HCT116 (cell line): ENCODE measurements around the gene MTA2. TPM values are rescaled to one million over a fixed set of nuclear protein-coding genes. Genes with fewer than 3 reads are reported as not detected.
A peak's percentile ranks its signal among the peaks of the same experiment; 100 is the strongest.

Experiments
- ATAC-seq: fragments of 200-7000 bp; cut with Tn5 transposase; 2 replicates; pipeline ENCODE4 v1.9.1; 2020; ENCODE audit warnings: mild to moderate bottlenecking, moderate library complexity
- BruUV-seq: library from RNA; stranded (reverse); fragments of 400-500 nt; replicated peaks from 2 replicates; lab custom pipeline; 2021; lab: Mats Ljungman, UMichigan
- CTCF ChIA-PET: fragments of 300-600 bp; sonication (Branson Sonifier 250); formaldehyde crosslinking; loops from one replicate; lab custom pipeline; 2021; ENCODE audit warnings: antibody characterized with exemption; lab: Charles Lee
- POLR2A ChIA-PET: fragments of 300-600, 350-600 bp; sonication (Branson Sonifier 250); formaldehyde crosslinking; loops from one replicate; lab custom pipeline; 2021; ENCODE audit warnings: antibody characterized with exemption; lab: Charles Lee
- RAD21 ChIA-PET, 2 experiments: fragments of 300-600 bp; sonication (Branson Sonifier 250); formaldehyde crosslinking; loops; one replicate each; lab custom pipeline; 2023; ENCODE audit warnings: low total read pairs in 2 of 2; ENCODE audit not compliant: uncharacterized antibody in 2 of 2, unreplicated experiment in 2 of 2, low non-redundant PET in 1 of 2; lab: Charles Lee
- DNase-seq: peaks from one replicate; pipeline ENCODE4 v3.0.0-alpha.2; 2010; ENCODE audit warnings: low read depth, low spot score
- H2AFZ ChIP-seq: fragments of 200-600 bp; shearing (Covaris generic), sonication (generic); 2 replicates; pipeline ENCODE4 v1.6.1; 2017; ENCODE audit warnings: low read depth, mixed run types, mixed read lengths, antibody characterized with exemption, low read length; ENCODE audit not compliant: poor library complexity, severe bottlenecking
- H3K27ac ChIP-seq: 2 replicates; pipeline ENCODE4 v1.5.1; 2012; ENCODE audit warnings: low read depth, low read length
- H3K27me3 ChIP-seq: fragments of 200-600 bp; sonication (generic); 2 replicates; pipeline ENCODE4 v1.6.1; 2016; ENCODE audit warnings: mixed run types, low read length, mixed read lengths; ENCODE audit not compliant: insufficient read depth
- H3K36me3 ChIP-seq, 2 experiments: fragments of 200-500 bp in 1 of 2; fragments of 200-600 bp in 1 of 2; sonication (Bioruptor generic) in 1 of 2; sonication (generic) in 1 of 2; 2 replicates each; pipeline versions ENCODE4 v1.5.1 to v1.6.1; 2014 to 2016; ENCODE audit warnings: low read length in 2 of 2, inconsistent platforms in 1 of 2, mixed read lengths in 1 of 2, mixed run types in 1 of 2; ENCODE audit not compliant: insufficient read depth in 2 of 2, control insufficient read depth in 1 of 2
- H3K4me1 ChIP-seq, 2 experiments: fragments of 200-600 bp in 1 of 2; sonication (generic) in 1 of 2; 2 replicates each; pipeline versions ENCODE4 v1.5.1 to v1.6.1; 2012 to 2017; ENCODE audit warnings: low read length in 2 of 2, inconsistent platforms in 1 of 2, mild to moderate bottlenecking in 1 of 2, mixed read lengths in 1 of 2, mixed run types in 1 of 2, moderate library complexity in 1 of 2; ENCODE audit not compliant: insufficient read depth in 2 of 2, control insufficient read depth in 1 of 2
- H3K4me2 ChIP-seq: fragments of 200-600 bp; sonication (generic); 2 replicates; pipeline ENCODE4 v1.6.1; 2017; ENCODE audit warnings: mixed run types, low read length, mixed read lengths
- H3K4me3 ChIP-seq, 2 experiments: fragments of 200-600 bp in 1 of 2; sonication (generic) in 1 of 2; replicated peaks in 1 of 2; 2 replicates each; pipeline ENCODE4 v1.5.1; 2011 to 2016; ENCODE audit warnings: low read length in 2 of 2, control low read depth in 1 of 2, low read depth in 1 of 2, mild to moderate bottlenecking in 1 of 2, mixed read lengths in 1 of 2, mixed run types in 1 of 2
- H3K79me2 ChIP-seq: fragments of 200-600 bp; sonication (generic); 2 replicates; pipeline ENCODE4 v1.6.1; 2017; ENCODE audit warnings: mild to moderate bottlenecking, mixed run types, low read length, moderate library complexity, mixed read lengths; ENCODE audit not compliant: insufficient read depth
- H3K9ac ChIP-seq: fragments of 200-600 bp; sonication (generic); 2 replicates; pipeline ENCODE4 v1.6.1; 2016; ENCODE audit warnings: low read length, mixed read lengths
- H3K9me2 ChIP-seq: fragments of 200-600 bp; sonication (generic), shearing (Covaris generic); 2 replicates; pipeline ENCODE4 v1.6.1; 2017; ENCODE audit warnings: mixed run types, mild to moderate bottlenecking, moderate library complexity; ENCODE audit not compliant: insufficient read depth
- H3K9me3 ChIP-seq, 2 experiments: fragments of 200-500 bp in 1 of 2; fragments of 200-600 bp in 1 of 2; sonication (Bioruptor generic) in 1 of 2; sonication (generic) in 1 of 2; 2 replicates each; pipeline ENCODE4 v1.6.1; 2014 to 2017; ENCODE audit warnings: low read length in 2 of 2, mixed read lengths in 2 of 2, inconsistent platforms in 1 of 2, low read depth in 1 of 2, mild to moderate bottlenecking in 1 of 2, mixed run types in 1 of 2, moderate library complexity in 1 of 2; ENCODE audit not compliant: control insufficient read depth in 1 of 2, insufficient read depth in 1 of 2
- H4K20me1 ChIP-seq: fragments of 200-600 bp; sonication (generic), shearing (Covaris generic); 2 replicates; pipeline ENCODE4 v1.6.1; 2017; ENCODE audit warnings: mixed run types, mild to moderate bottlenecking, moderate library complexity; ENCODE audit not compliant: insufficient read depth
- ATF3 ChIP-seq: IDR thresholded peaks from 2 replicates; pipeline ENCODE4 v1.6.1; 2012
- CEBPB ChIP-seq: IDR thresholded peaks from 2 replicates; pipeline ENCODE4 v1.6.1; 2012; ENCODE audit warnings: low read depth
- CTCF ChIP-seq, 3 experiments: fragments of 200-600 bp in 1 of 3; sonication (generic) in 1 of 3; IDR thresholded peaks in 2 of 3; conservative IDR thresholded peaks in 1 of 3; 2 replicates each; pipeline ENCODE4 v1.5.1; 2012 to 2017; ENCODE audit warnings: low read depth in 2 of 3, low read length in 2 of 3, antibody characterized with exemption in 1 of 3, borderline replicate concordance in 1 of 3, control low read depth in 1 of 3, mild to moderate bottlenecking in 1 of 3, mixed read lengths in 1 of 3, mixed run types in 1 of 3, moderate library complexity in 1 of 3; ENCODE audit not compliant: insufficient read depth in 1 of 3
- EGR1 ChIP-seq: IDR thresholded peaks from 2 replicates; pipeline ENCODE4 v1.6.1; 2012; ENCODE audit warnings: low read depth
- ELF1 ChIP-seq: IDR thresholded peaks from 2 replicates; pipeline ENCODE4 v1.6.1; 2012; ENCODE audit warnings: low read depth, borderline replicate concordance
- FOSL1 ChIP-seq: IDR thresholded peaks from 2 replicates; pipeline ENCODE4 v1.6.1; 2012; ENCODE audit warnings: low read depth
- JUND ChIP-seq: IDR thresholded peaks from 2 replicates; pipeline ENCODE4 v1.6.1; 2012
- POLR2A ChIP-seq: IDR thresholded peaks from 2 replicates; pipeline ENCODE4 v1.7.0; 2011; ENCODE audit warnings: borderline replicate concordance; ENCODE audit not compliant: insufficient read depth, insufficient read length; ENCODE audit errors: extremely low read depth
- POLR2AphosphoS5 ChIP-seq: IDR thresholded peaks from 2 replicates; pipeline ENCODE4 v1.6.1; 2011; ENCODE audit warnings: mild to moderate bottlenecking, low read depth, low read length, moderate library complexity
- RAD21 ChIP-seq: IDR thresholded peaks from 2 replicates; pipeline ENCODE4 v1.6.1; 2012; ENCODE audit warnings: low read depth, mild to moderate bottlenecking
- SIN3A ChIP-seq: IDR thresholded peaks from 2 replicates; pipeline ENCODE4 v1.6.1; 2012; ENCODE audit warnings: low read depth
- TCF7L2 ChIP-seq: IDR thresholded peaks from 2 replicates; pipeline ENCODE4 v1.7.0; 2011; ENCODE audit warnings: borderline replicate concordance, inconsistent platforms; ENCODE audit not compliant: insufficient read depth, insufficient read length; ENCODE audit errors: extremely low read depth
- YY1 ChIP-seq: IDR thresholded peaks from 2 replicates; pipeline ENCODE4 v1.6.1; 2011; ENCODE audit warnings: low read length, low read depth, moderate library complexity, mild to moderate bottlenecking; ENCODE audit not compliant: insufficient replicate concordance; ENCODE audit errors: extremely low read depth
- ZBTB33 ChIP-seq: IDR thresholded peaks from 2 replicates; pipeline ENCODE4 v1.6.1; 2011; ENCODE audit warnings: mild to moderate bottlenecking, low read length, moderate library complexity; ENCODE audit not compliant: insufficient replicate concordance; ENCODE audit errors: extremely low read depth
- intact Hi-C: fragments of 100-400 bp; cut with micrococcal nuclease; formaldehyde crosslinking; loops from 2 replicates; pipeline ENCODE4 v1.10.0; 2022
- total RNA-seq: library from RNA; stranded (reverse); gene quantifications from one replicate; pipeline ENCODE4 v1.2.1, GENCODE V29; 2021; ENCODE audit not compliant: unreplicated experiment

The MTA2 gene
- total RNA-seq, 1 experiment from 2014 or later: 98.9 TPM

DNA sequence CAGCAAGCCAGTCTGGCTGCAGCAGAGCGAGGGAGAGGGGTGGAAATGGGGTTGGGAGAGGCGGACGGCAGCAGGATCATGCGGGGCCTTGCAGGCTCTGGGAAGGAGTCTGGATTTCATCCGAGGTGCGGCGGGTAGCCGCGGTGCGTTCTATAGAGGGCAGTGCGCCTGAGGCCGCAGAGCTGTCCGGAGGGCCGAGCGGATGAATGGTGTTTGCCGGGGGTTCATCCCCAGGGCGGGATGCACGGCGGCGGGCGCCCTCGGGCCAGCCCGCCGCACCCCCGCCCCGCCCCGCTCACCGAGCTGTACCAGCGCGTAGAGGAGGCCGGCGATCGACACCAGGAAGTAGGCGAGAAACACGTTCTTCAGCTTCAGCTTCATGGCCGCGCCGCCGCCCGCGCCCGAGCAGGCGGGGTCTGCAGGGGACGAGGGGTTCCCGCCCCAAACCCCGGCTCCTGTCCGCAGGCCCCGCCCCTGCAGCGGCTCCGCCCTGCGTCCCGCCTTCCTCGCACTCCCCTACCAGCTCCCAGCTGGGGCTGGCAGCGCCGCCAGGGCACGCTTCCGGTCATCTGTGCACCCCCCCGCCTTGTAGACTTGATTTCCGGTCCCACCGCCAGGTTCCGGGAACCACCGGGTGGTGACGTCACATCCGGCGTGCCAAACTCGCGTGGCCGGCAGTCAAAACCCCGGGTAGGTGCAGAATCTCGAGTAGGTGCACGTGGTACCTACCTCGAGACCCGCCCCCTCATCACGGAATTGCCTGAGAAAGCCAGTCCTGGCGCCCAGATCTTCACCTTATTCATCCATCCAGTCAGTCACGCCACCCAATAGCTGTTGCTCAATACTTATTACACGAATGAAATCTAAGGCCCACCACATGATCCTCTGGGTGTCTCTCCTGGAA is 20.2 kb upstream of the MTA2 start, which contains the start of gene B3GAT3 (continued):
- TF ChIP-seq CTCF (IDR thresholded peaks at IDR 0.05 in 2 of 3, conservative IDR thresholded peaks at IDR 0.05 in 1 of 3; ENCODE audit: borderline replicate concordance in 1 of 3, insufficient read depth in 1 of 3, low read depth in 2 of 3, low read length in 2 of 3): no peak
- peak; percentile 92 for TF ChIP-seq POLR2AphosphoS5
- peak; percentile 55 for TF ChIP-seq POLR2A
- peak; percentile 60 for TF ChIP-seq JUND
- TF ChIP-seq EGR1: peak; percentile 71

GRCh38 chr11:62621027-62621566 is 19.4 kb upstream of the MTA2 start:
- intact Hi-C loops: no loop called here
- H3K9me3 ChIP-seq: no peaks in the 10 kb centered on the region
- peaks cover 8 to 11% of the 10 kb centered on the region in 2 experiments; a peak in 3 of 4 replicates for H3K36me3 ChIP-seq
- TF ChIP-seq EGR1: no peak
- no peak for TF ChIP-seq POLR2AphosphoS5
- TF ChIP-seq ZBTB33: no peak
- no peak for TF ChIP-seq YY1
- no peak for TF ChIP-seq JUND
- no peak for TF ChIP-seq ELF1
- TF ChIP-seq SIN3A: no peak
- TF ChIP-seq FOSL1: no peak
- no peak for TF ChIP-seq ATF3
- TF ChIP-seq CEBPB: no peak
- TF ChIP-seq TCF7L2: no peak
- TF ChIP-seq CTCF (IDR thresholded peaks at IDR 0.05 in 2 of 3, conservative IDR thresholded peaks at IDR 0.05 in 1 of 3; ENCODE audit: borderline replicate concordance in 1 of 3, insufficient read depth in 1 of 3, low read depth in 2 of 3, low read length in 2 of 3): no peak
- no peak for TF ChIP-seq RAD21
- no peak for TF ChIP-seq POLR2A

More at GRCh38 chr11:62621027-62621566, 19.4 kb upstream of the MTA2 start:
- H3K4me3 ChIP-seq: peak overlapping the region; percentile 96 to 98
- no peak for DNase-seq
- POLR2A ChIA-PET: interaction anchor here (0.8 to 3.0 kb wide), 7 partner anchors 8 to 44 kb away, joined by 3 to 19 read pairs (median 5); partner anchors contain the start of genes C11orf98, CSKMT, EML3 and GANAB
- no peak for ATAC-seq
- peaks cover 15% of the 10 kb centered on the region for H3K79me2 ChIP-seq
- no peaks in the 10 kb centered on the region for H4K20me1 ChIP-seq
- H3K27me3 ChIP-seq: no peaks in the 10 kb centered on the region
- peak overlapping the region; percentile 94 for H3K9ac ChIP-seq
- peak overlapping the region; percentile 87 for H3K4me2 ChIP-seq
- H3K27ac ChIP-seq: peak overlapping the region; percentile 75
- BruUV-seq: TSS peak; percentile 60
- H3K4me1 ChIP-seq: peaks cover 12 to 20% of the 10 kb centered on the region in 2 experiments
- no peaks in the 10 kb centered on the region for H3K9me2 ChIP-seq
- CTCF ChIA-PET: interaction anchor here (0.7 to 3.0 kb wide), 6 partner anchors 9 to 226 kb away, joined by 3 to 16 read pairs (median 6); partner anchors contain the start of genes EML3, MTA2, ROM1 and TUT1
- RAD21 ChIA-PET: interaction anchor here in 1 of 2 experiments (1.1 kb wide), 1 partner anchor 19 kb away, joined by 3 read pairs; the partner anchor contains the start of gene MTA2
- no peak overlapping the region for H2AFZ ChIP-seq
